GM21515 (cell line): ENCODE data around the gene RGS4.

Experiments used
- ATAC-seq: cut with Tn5 transposase; IDR thresholded peaks from one replicate; pipeline ENCODE4 v1.9.1; 2021; ENCODE audit not compliant: unreplicated experiment

Gene RGS4

DNA sequence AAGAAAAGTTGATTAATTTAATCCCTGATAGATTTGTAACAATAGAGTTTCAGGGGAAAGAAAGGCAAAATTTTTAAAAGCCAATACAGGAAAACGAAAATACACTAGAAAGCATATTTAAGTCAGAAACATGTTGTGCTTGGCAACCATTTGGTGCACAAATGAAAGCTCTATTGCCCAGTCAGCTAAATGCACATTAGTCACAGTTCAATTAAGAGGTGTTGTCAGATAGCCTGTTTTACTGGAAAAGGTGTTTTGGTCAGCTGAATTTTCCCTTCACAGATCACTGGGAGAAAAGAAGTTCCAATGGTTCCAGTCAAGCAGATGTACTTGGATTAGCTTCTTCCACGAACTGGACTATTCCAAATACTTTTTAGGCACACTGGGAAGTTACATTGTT lies 25.4 kb downstream of the RGS4 start:
- no peak for ATAC-seq

DNA sequence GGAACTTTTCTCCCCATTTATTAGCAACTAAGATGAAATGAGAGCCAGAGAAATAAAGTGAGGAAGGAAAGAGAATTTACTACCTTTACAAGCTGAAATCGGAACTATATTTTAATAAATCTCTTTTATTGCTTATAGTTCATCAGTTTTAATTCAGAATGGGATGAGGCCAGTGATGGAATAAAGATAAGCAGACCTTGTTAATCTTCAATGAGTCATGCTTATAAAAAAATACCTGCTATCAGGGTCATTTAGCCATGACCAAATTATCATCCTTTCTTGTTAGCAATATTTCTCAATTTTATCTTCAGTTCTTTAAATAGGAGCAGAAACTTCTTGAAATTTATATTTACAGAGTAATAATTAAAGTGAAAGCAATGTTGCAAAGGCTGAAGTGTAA lies 26.1 kb downstream of the RGS4 start:
- no peak for ATAC-seq

DNA sequence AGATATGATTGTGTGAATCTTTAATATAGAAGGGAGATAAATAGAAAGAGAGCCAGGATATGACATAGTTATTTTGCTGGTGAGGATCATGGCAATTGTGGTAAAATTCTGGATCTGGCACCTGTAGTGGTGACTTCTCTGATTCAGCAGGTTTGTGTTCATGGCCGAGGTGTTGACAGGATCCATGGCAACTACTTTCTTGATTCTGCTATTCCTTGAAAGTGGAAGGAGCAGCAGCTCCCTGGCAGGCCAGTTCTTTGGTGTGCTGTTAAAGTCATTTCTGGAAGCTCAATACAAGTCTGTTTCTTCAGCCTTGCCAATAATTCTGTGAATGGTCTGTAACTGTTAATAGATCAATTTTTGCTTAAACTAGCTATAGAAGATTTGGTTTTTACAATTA lies 33.4 kb downstream of the RGS4 start:
- no peak for ATAC-seq

GRCh38 chr1:163104385-163105099 lies 35.4 kb downstream of the RGS4 start:
- ATAC-seq = no peak

- no peak for ATAC-seq
Measured at GRCh38 chr1:163106364-163106987, 37.3 kb downstream of the RGS4 start.

DNA sequence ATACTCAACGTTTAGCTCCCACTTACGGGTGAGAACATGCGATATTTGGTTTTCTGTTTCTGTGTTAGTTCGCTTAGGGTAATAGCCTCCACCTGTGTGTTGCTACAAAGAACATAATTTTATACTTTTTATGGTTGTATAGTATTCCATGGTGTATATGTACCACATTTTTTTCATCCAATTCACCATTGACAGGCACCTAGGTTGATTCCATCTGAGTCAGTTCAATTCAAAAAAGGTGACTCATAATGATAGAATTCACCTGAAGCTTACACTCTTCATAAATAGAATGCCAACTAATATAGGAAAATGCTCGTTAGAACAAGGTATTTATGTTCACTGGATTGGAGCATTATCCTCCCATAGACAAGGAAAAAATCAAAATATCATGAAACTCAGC lies 38.5 kb downstream of the RGS4 start:
- no peak for ATAC-seq

DNA sequence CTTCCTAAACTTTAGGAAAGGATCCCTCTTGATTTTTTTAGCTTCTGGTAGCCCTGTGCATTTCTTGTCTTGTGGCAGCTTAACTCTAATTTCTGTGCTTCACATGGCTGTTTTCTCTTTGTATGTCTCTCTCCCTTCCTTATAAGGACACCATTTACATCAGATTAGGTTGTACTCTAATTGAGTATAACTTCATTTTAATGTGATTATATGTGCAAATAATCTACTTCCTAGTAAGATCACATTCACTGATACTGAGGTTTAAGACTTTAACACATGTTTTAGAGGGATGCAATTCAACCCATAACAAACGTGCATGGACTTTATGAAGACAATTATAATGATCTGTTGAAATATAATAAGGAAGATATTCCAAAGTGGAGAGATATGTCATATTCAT lies 46.7 kb downstream of the RGS4 start:
- no peak for ATAC-seq

GRCh38 chr1:163119707-163120106 lies 50.5 kb downstream of the RGS4 start:
- ATAC-seq = no peak

DNA sequence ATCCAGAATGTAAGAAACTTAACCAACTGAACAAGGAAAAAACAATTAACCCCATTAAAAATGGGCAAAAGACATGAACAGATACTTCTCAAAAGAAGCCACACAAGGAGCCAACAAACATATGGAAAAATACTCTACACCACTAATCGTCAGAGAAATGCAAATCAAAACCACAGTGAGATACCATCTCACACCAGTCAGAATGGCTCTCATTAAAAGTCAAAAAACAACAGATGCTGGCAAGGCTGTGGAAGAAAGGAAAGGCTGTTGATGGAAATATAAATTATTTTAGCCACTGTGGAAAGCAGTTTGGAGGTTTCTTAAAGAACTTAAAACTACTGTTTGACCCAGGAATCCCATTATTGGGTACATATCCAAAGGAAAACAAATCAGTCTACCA lies 51.2 kb downstream of the RGS4 start:
- no peak for ATAC-seq

GRCh38 chr1:163124812-163125211 lies 55.7 kb downstream of the RGS4 start:
- no peak for ATAC-seq
